Esophagus muscularis mucosa (tissue), 4 donors: ENCODE data around the gene DHRS7C. TPM values are rescaled to one million over a fixed set of nuclear protein-coding genes. Genes with fewer than 3 reads are reported as not detected.

Experiments
- DNase-seq: peaks from one replicate; pipeline ENCODE4 v3.0.0-alpha.2; 2017; ENCODE audit errors: extremely low spot score
- H3K27ac ChIP-seq, 4 donors: fragments of 200-600 bp; sonication (generic); replicated peaks in 1 of 4; 1 replicate in 3 of 4; 2 replicates in 1 of 4; pipeline ENCODE4 v1.5.1; 2016 to 2019; ENCODE audit warnings: mild to moderate bottlenecking in 1 of 4
- H3K27me3 ChIP-seq, 4 donors: fragments of 200-600 bp; sonication (generic); one replicate each; pipeline versions ENCODE4 v1.5.1 to v1.6.0; 2016 to 2019
- H3K36me3 ChIP-seq, 4 donors: fragments of 200-600 bp; sonication (generic); one replicate each; pipeline ENCODE4 v1.5.1; 2016 to 2019
- H3K4me1 ChIP-seq, 4 donors: fragments of 200-600 bp; sonication (generic); one replicate each; pipeline ENCODE4 v1.5.1; 2016 to 2019
- H3K4me3 ChIP-seq, 4 donors: fragments of 200-600 bp; sonication (generic); 1 replicate in 2 of 4; 2 replicates in 2 of 4; pipeline ENCODE4 v1.5.1; 2016 to 2019; ENCODE audit warnings: mild to moderate bottlenecking in 4 of 4, moderate library complexity in 1 of 4
- H3K9me3 ChIP-seq, 4 donors: fragments of 200-600 bp; sonication (generic); 1 replicate in 3 of 4; 2 replicates in 1 of 4; pipeline ENCODE4 v1.5.1; 2016 to 2019
- CTCF ChIP-seq, 3 experiments: fragments of 200-600 bp in 2 of 3; fragments of 450-650 bp in 1 of 3; sonication (generic) in 2 of 3; IDR thresholded peaks; one replicate each; pipeline ENCODE4 v1.5.1; 2017 to 2019; ENCODE audit warnings: antibody characterized with exemption in 3 of 3, mild to moderate bottlenecking in 2 of 3, moderate library complexity in 1 of 3
- EP300 ChIP-seq: sonication (generic); formaldehyde crosslinking; IDR thresholded peaks from one replicate; pipeline ENCODE4 v1.6.1; 2017; ENCODE audit warnings: antibody characterized with exemption
- POLR2A ChIP-seq: fragments of 450-650 bp; IDR thresholded peaks from one replicate; pipeline ENCODE4 v1.6.1; 2017; ENCODE audit warnings: antibody characterized with exemption, moderate library complexity, mild to moderate bottlenecking, low read depth
- POLR2AphosphoS5 ChIP-seq, 2 donors: sonication (generic); formaldehyde crosslinking; IDR thresholded peaks; one replicate each; pipeline ENCODE4 v1.6.1; 2017; ENCODE audit warnings: antibody characterized with exemption in 2 of 2
- WGBS: methylation state at CpG from one replicate; pipeline ENCODE4 v1.1.5; 2018; 5-methylcytosine and 5-hydroxymethylcytosine counted together
- intact Hi-C: fragments of 100-400 bp; cut with DNase I; formaldehyde crosslinking; loops from one replicate; pipeline ENCODE4 v1.15.1; 2023
- total RNA-seq, 4 donors: library from RNA; depleted of rRNA; stranded (reverse); fragments of >200 nt; gene quantifications; one replicate each; pipeline versions ENCODE4 v1.1.0 to v1.2.1, GENCODE V29; 2016

The DHRS7C gene
- total RNA-seq, 4 donors from 2014 or later, result not detected

GRCh38 chr17:9769036-9769695 lies 22.2 kb downstream of the DHRS7C start:
- intact Hi-C loops, result no loop called here
- Histone ChIP-seq H3K9me3 (no peaks in the 10 kb centered on the region), H3K27me3 (peaks cover 0 to 9% (median 0%) of the 10 kb centered on the region in 4 donors), H3K36me3 (no peaks in the 10 kb centered on the region), H3K4me1 (no peaks in the 10 kb centered on the region), H3K4me3 (no peak overlapping the region), H3K27ac (no peak overlapping the region)
- no peak for TF ChIP-seq POLR2AphosphoS5 (IDR thresholded peaks at IDR 0.05)
- WGBS, result 95% methylated on average over 8 of the region's 15 CpGs
- DNase-seq, result no peak

- H3K9me3 ChIP-seq, result no peaks in the 10 kb centered on the region
- no peaks in the 10 kb centered on the region for H3K4me1 ChIP-seq
- intact Hi-C loops, result no loop called here
- no peak overlapping the region for H3K27ac ChIP-seq
- peaks cover 0 to 9% (median 0%) of the 10 kb centered on the region in 4 donors for H3K27me3 ChIP-seq
- no peak overlapping the region for H3K4me3 ChIP-seq
- no peaks in the 10 kb centered on the region for H3K36me3 ChIP-seq
- WGBS, result 52% methylated on average over 5 of the region's 5 CpGs
- DNase-seq, result no peak
- TF ChIP-seq CTCF (IDR thresholded peaks at IDR 0.05) (peak; percentile 17 to 64 (median 62)), EP300 (no peak)
These were observed 22.9 kb downstream of the DHRS7C start for GRCh38 chr17:9768381-9768934.

DNA sequence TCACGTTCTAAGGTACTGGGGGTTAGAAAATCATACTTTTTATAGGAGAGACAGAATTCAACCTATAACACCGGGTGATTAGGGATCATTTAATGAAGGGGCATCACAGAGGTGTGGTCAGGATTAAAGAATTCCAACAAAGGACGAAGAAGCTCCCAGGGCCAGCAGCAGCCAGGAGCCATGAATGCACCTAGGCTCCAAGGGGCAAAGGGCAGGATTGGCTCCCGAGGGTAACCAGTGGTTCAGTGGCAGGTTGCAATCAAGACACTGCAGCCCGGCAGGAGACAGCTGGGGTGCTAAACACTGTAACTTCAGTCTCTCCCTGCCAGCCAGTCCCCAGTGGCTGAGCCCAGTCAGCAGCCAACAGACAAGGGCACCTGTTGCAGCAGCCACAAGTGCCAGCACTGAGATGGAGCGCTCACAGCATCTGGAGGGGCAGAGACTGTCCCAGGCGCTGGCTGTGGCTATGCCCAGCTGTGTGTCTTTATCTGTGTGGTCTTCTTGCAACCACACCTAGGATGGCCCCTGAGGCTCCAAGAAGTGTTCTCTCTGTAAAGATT lies 23.9 kb downstream of the DHRS7C start:
- intact Hi-C loops, result no loop called here
- WGBS, result 84% methylated on average over 7 of the region's 7 CpGs
- no peaks in the 10 kb centered on the region for H3K36me3 ChIP-seq
- DNase-seq, result no peak
- H3K4me3 ChIP-seq, result no peak overlapping the region
- TF ChIP-seq CTCF (IDR thresholded peaks at IDR 0.05) (no peak), POLR2AphosphoS5 (IDR thresholded peaks at IDR 0.05) (no peak), POLR2A (no peak), EP300 (no peak)
- H3K9me3 ChIP-seq, result no peaks in the 10 kb centered on the region
- H3K27me3 ChIP-seq, result peaks cover 0 to 5% (median 0%) of the 10 kb centered on the region in 4 donors
- no peaks in the 10 kb centered on the region for H3K4me1 ChIP-seq
- H3K27ac ChIP-seq, result no peak overlapping the region

GRCh38 chr17:9766970-9767369 lies 24.4 kb downstream of the DHRS7C start:
- TF ChIP-seq POLR2AphosphoS5 (IDR thresholded peaks at IDR 0.05), result no peak
- TF ChIP-seq EP300, result no peak
- TF ChIP-seq POLR2A, result no peak
- TF ChIP-seq CTCF (IDR thresholded peaks at IDR 0.05), result no peak
- WGBS, result 76% methylated on average over 5 of the region's 5 CpGs
- Histone ChIP-seq H3K36me3 (no peaks in the 10 kb centered on the region), H3K9me3 (no peaks in the 10 kb centered on the region), H3K27me3 (peaks cover 0 to 5% (median 0%) of the 10 kb centered on the region in 4 donors), H3K4me3 (no peak overlapping the region), H3K4me1 (no peaks in the 10 kb centered on the region), H3K27ac (no peak overlapping the region)
- no peak for DNase-seq
- intact Hi-C loops, result no loop called here

- no peak for TF ChIP-seq CTCF (IDR thresholded peaks at IDR 0.05)
- TF ChIP-seq POLR2AphosphoS5 (IDR thresholded peaks at IDR 0.05), result no peak
- no peak for TF ChIP-seq EP300
- TF ChIP-seq POLR2A, result no peak
- H3K4me3 ChIP-seq, result no peak overlapping the region
- H3K36me3 ChIP-seq, result no peaks in the 10 kb centered on the region
- no peaks in the 10 kb centered on the region for H3K4me1 ChIP-seq
- 90% methylated on average over 1 of the region's 1 CpG for WGBS
- intact Hi-C loops, result no loop called here
- no peak overlapping the region for H3K27ac ChIP-seq
- DNase-seq, result no peak
- peaks cover 0 to 5% (median 0%) of the 10 kb centered on the region in 4 donors for H3K27me3 ChIP-seq
- no peaks in the 10 kb centered on the region for H3K9me3 ChIP-seq
These were observed 26.1 kb downstream of the DHRS7C start for GRCh38 chr17:9765322-9765721.
